Right forelimb (tissue), 1 donor: ENCODE results near the gene SFMBT1.

ENCODE experiments used
- DNase-seq: peaks from one replicate; pipeline ENCODE4 v3.0.0-alpha.2; 2018

The SFMBT1 gene

GRCh38 chr3:52880474-52880873 lies 165.4 kb downstream of the SFMBT1 start:
- no peak for DNase-seq

DNA sequence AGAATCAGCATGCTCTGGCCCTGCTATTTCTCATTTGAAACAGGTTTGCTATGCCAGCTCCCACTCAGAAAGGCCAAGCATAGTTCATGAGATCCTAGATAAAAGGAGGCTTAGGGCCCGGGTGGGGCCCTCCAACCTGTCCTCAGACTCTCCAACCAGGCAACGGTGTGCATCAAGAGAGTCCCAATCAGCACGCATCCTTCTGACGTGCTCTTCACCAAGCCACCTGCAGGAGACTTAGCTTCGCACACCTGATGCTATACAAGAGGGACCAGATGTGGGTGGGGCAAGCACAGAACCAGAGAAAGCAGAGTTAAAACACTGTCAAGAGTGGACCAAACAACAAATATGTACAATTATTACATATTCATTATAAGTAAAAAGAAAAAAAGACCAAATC lies 165.8 kb downstream of the SFMBT1 start:
- DNase-seq, result no peak

GRCh38 chr3:52879581-52879980 lies 166.3 kb downstream of the SFMBT1 start:
- DNase-seq, result no peak

DNA sequence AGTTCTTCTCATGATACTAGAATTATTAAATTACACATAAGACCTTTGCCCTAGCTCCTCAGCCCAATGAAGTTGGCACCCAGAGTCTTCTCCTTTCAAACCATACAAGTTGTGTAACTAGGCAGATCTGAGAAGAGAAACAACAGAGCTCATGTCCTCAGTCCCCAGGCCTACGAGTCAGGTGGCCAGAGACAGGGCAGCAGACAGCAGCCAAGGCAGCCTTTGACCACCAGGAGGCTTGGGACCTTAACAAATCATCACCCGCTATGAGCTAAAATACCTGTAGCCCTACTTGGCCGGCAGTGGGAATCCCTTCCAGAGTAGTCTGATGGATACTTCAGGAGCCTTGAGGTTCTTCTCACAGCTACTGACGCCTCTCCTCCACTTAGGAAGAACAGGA lies 166.8 kb downstream of the SFMBT1 start:
- DNase-seq, result no peak

DNA sequence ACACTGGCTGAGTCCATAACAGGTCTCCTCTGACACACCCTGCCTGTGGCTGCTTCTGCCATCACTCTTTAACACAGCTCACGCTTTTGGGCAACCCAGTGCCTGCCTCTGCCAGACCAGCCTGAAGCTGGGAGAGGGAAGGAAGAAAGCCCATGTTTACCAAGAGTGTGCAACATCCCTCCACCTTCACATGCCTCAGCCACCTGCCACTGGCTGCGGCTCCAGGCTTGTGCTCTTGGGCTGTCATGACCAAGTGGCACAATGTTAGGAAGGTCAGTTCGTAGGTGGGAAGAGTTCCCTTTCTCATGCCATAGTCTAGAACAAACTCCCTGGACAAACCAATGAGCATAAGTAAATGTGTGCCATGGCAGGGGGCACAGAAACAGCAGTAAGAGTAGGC lies 168.8 kb downstream of the SFMBT1 start:
- DNase-seq, result no peak

DNA sequence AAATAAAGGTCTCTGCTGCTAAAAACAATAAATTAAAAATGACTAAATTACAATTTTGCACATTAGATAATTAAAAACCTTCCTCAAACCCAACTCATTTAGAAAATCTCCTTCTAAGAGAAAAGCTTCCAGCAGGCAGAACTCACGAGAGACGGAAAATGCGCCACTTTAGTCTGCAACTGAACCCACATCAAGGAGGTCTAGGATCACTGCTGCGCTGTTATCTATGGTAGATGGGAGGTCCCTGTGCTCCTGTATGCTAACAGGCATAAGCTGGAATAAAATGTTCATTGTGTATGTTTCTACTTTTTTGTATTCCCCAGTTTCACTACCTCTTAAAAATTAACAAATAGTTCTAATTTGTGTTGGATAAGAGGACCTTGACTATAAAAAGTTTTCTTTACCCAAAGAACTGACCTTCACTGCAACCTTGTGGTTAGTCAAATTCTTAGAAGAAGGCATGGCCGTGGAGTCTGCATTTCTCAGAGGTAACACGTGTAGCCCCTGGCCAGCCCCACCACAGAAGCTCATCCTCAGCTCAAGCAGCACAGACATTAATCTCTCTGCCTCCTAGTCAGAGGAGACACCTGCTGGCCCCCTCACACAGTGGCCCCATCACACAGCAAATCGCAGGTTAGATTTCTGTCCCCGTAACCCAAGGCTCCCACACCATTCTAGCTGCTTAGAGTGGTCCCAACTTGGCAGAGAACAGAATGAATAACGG lies 170.8 kb downstream of the SFMBT1 start:
- DNase-seq, result no peak

DNA sequence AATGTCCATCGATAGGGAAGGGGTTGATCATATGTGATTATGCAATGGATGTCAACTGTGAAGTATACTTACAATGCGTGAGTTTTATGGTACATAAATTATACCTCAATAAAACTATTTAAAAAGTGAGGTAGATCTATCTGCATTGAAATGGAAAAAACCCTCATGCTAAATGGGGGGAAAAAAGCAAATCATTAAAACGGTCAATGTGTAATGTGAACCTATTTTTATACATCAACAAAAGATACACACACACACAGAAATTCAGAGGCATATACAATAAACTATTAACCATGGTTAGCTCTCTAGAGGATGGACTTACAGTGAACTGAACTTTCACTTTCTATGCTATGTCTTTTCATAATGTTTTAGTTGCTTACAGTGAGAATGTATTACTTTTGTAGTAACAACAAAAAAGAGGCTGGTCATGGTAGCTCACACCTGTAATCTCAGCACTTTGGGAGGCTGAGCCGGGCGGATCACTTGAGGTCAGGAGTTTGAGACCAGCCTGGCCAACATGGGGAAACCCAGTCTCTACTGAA lies 171.6 kb downstream of the SFMBT1 start:
- DNase-seq, result no peak

- no peak for DNase-seq
Observed at GRCh38 chr3:52873433-52874159, 172.3 kb downstream of the SFMBT1 start.

GRCh38 chr3:52872245-52872644 lies 173.6 kb downstream of the SFMBT1 start:
- DNase-seq, result no peak

GRCh38 chr3:52871761-52872160 lies 174.1 kb downstream of the SFMBT1 start:
- no peak for DNase-seq

DNA sequence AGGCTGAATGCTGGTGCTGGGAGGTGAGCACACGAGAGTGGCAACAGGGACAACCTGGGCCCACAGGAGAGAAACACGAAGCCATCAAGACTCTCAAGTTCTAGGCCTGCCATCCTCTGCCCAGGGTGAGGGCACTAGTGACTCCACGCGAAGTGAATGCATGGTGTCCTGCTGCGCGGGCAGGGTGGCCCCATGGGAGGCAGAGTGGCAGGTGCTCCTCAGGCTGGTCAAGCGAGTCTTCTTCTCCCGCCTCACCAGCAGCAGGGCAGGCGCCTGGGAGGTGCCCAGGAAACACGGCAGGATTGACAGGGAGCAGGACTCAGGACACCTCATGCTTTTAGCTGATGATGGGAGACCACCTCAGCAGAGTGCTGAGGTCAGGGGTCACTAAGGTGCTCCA lies 175.4 kb downstream of the SFMBT1 start:
- DNase-seq, result no peak

DNA sequence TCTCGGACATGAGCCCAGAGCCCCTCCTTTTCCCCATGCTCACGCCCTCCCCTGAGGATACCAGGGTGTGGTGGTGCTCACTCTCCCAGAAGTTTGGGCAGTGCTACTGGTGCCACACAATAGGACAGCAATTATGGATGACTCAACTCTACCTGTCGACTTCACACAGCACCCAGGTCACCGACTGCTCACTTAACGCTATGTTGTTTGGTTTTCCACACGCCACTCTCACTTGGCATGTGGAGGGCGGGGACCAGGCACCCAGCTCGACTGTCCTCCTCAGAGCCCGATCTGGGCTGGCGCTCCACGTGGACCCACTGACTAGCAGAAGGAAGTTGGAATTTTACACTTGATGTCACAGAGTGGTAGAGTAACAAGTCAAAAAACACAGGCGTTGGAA lies 179.4 kb downstream of the SFMBT1 start:
- no peak for DNase-seq

DNA sequence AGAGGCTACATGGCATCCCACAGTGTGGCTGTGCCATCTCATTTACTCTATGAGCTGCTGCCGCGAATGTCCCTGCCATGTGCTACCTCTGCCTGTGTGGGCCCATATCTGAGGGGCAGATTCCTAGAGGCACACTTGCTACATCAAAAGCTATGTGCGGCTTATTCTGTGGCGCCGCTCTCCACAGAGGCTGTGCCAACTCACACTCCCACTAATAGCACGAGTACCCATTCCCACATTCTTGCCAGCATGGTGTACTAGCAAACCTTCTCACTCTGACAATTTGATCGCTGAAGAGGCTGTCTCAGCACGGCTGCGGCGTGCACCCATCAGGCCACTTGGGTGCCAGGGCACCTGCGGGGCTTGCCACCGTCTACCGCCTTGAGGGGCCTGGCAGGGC lies 179.9 kb downstream of the SFMBT1 start:
- DNase-seq, result no peak

GRCh38 chr3:52860424-52860768 lies 185.5 kb downstream of the SFMBT1 start:
- DNase-seq, result no peak

GRCh38 chr3:52859686-52860423 lies 186.0 kb downstream of the SFMBT1 start:
- DNase-seq, result no peak

- DNase-seq, result no peak
Observed at GRCh38 chr3:52857864-52858263, 188.0 kb downstream of the SFMBT1 start.

DNA sequence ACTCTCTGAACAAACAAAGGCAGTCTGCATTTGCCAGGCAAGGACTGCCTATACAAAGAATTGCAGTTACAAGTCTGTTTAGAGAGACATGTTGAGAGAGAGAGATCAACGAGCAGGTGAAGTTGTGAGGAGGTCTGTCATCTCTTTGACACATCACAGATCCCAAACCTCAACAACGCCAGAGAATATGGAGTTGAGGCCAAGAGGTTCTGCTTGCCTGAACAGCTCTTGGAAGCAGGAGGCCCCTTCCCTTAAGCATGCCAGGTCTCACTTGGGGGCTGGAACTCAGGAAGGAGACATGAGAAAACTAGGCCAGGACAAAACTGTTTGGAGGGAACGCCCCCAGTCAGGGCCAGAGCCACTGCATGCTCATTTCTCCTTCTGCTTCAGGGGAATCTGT lies 188.7 kb downstream of the SFMBT1 start:
- DNase-seq, result no peak

- DNase-seq, result no peak
Observed at GRCh38 chr3:52856666-52857065, 189.2 kb downstream of the SFMBT1 start.

DNA sequence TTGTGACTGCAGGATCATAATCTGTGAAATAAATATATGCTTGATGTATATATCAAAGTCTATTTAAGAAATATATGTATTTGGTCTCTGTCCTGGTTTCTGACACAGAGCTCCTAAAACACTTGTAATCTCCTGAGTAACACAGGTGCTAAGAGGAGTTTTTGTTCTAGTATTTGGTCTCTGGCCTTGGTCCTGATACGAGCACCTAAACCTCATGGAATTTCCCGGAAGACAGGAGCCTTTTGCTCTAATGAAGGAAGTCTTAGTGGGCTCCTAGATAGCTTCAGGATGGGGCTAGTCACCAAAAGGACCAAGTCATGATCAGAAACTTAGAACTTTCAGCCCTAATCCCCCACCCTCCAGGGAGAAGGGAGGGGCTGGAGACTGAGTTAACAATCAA lies 191.9 kb downstream of the SFMBT1 start:
- no peak for DNase-seq
